PC-3 (cell line): ENCODE measurements around the gene NECAB2. TPM values are rescaled to one million over a fixed set of nuclear protein-coding genes. Genes with fewer than 3 reads are reported as not detected.

Source experiments
- ATAC-seq: fragments of 200-7000 bp; cut with Tn5 transposase; 2 replicates; pipeline ENCODE4 v1.9.1; 2020; ENCODE audit warnings: mild to moderate bottlenecking, moderate library complexity
- BruUV-seq: library from RNA; stranded (reverse); fragments of 400-500 nt; replicated peaks from 2 replicates; lab custom pipeline; 2021; lab: Mats Ljungman, UMichigan
- CTCF ChIA-PET: fragments of 300-600 bp; sonication (Branson Sonifier 250); formaldehyde crosslinking; loops from one replicate; lab custom pipeline; 2022; ENCODE audit warnings: antibody characterized with exemption; lab: Charles Lee
- POLR2A ChIA-PET: fragments of 300-600 bp; sonication (Branson Sonifier 250); formaldehyde crosslinking; loops from one replicate; lab custom pipeline; 2022; ENCODE audit warnings: antibody characterized with exemption; ENCODE audit not compliant: unreplicated experiment; lab: Charles Lee
- DNase-seq: peaks from one replicate; pipeline ENCODE4 v3.0.0-alpha.2; 2015
- H2AFZ ChIP-seq: fragments of 300-600 bp; sonication (generic); 2 replicates; pipeline ENCODE4 v1.6.0; 2016; ENCODE audit warnings: antibody characterized with exemption, low read length
- H3F3A ChIP-seq: fragments of 300-600 bp; sonication (generic); one replicate; pipeline ENCODE4 v1.6.0; 2017; ENCODE audit warnings: antibody characterized with exemption, low read length, control low read depth, mild to moderate bottlenecking; ENCODE audit not compliant: unreplicated experiment
- H3K27ac ChIP-seq: fragments of 300-600 bp; sonication (generic); 2 replicates; pipeline ENCODE4 v1.5.1; 2016; ENCODE audit warnings: mild to moderate bottlenecking, low read length
- H3K27me3 ChIP-seq: fragments of 300-600 bp; sonication (generic); 2 replicates; pipeline ENCODE4 v1.6.1; 2016; ENCODE audit warnings: low read length, mixed read lengths
- H3K36me3 ChIP-seq: fragments of 300-600 bp; sonication (generic); 2 replicates; pipeline ENCODE4 v1.6.1; 2016; ENCODE audit warnings: low read depth, mixed run types, low read length, mixed read lengths
- H3K4me1 ChIP-seq: fragments of 300-600 bp; sonication (generic); 2 replicates; pipeline ENCODE4 v1.5.1; 2016; ENCODE audit warnings: low read length; ENCODE audit not compliant: insufficient read depth
- H3K4me2 ChIP-seq: fragments of 300-600 bp; sonication (generic); 2 replicates; pipeline ENCODE4 v1.6.0; 2016; ENCODE audit warnings: low read length
- H3K4me3 ChIP-seq: fragments of 300-600 bp; sonication (generic); 2 replicates; pipeline ENCODE4 v1.5.1; 2016; ENCODE audit warnings: mild to moderate bottlenecking, low read length, mixed read lengths
- H3K79me2 ChIP-seq: fragments of 300-600 bp; sonication (generic); 2 replicates; pipeline ENCODE4 v1.6.1; 2017; ENCODE audit warnings: low read length, mixed read lengths
- H3K9ac ChIP-seq: fragments of 300-600 bp; sonication (generic); 2 replicates; pipeline ENCODE4 v1.6.0; 2016; ENCODE audit warnings: mild to moderate bottlenecking, low read length
- H3K9me2 ChIP-seq: fragments of 300-600 bp; sonication (generic); replicated peaks from 2 replicates; pipeline ENCODE4 v1.6.1; 2016; ENCODE audit warnings: mixed run types, low read length, mixed read lengths
- H3K9me3 ChIP-seq: fragments of 300-600 bp; sonication (generic); 2 replicates; pipeline ENCODE4 v1.6.1; 2016; ENCODE audit warnings: low read length, mixed read lengths
- H4K20me1 ChIP-seq: fragments of 300-600 bp; sonication (generic); 2 replicates; pipeline ENCODE4 v1.6.1; 2016; ENCODE audit warnings: low read length, mixed read lengths
- EZH2 ChIP-seq: fragments of 300-600 bp; sonication (generic); IDR thresholded peaks from one replicate; pipeline ENCODE4 v1.6.1; 2017; ENCODE audit warnings: antibody characterized with exemption, mild to moderate bottlenecking, low read length; ENCODE audit not compliant: unreplicated experiment
- EZH2phosphoT487 ChIP-seq: fragments of 300-600 bp; sonication (generic); IDR thresholded peaks from 2 replicates; pipeline ENCODE4 v1.6.1; 2018; ENCODE audit warnings: mild to moderate bottlenecking, antibody characterized with exemption, low read length, borderline replicate concordance
- intact Hi-C: fragments of 100-400 bp; cut with micrococcal nuclease; formaldehyde crosslinking; loops from 2 replicates; pipeline ENCODE4 v1.9.0; 2023
- total RNA-seq: library from RNA; depleted of rRNA; stranded (reverse); fragments of >200 nt; gene quantifications from 2 replicates; pipeline ENCODE4 v1.2.3, GENCODE V29; 2014
- TF ChIP-seq, protein P1 (sequence below): fragments of 300-600 bp; sonication (generic); conservative IDR thresholded peaks from 2 replicates; pipeline ENCODE4 v1.5.1; 2017; ENCODE audit warnings: antibody characterized with exemption, low read depth, mild to moderate bottlenecking, low read length

NECAB2 gene
- total RNA-seq, 1 experiment from 2014 or later, result 0.22 TPM

DNA sequence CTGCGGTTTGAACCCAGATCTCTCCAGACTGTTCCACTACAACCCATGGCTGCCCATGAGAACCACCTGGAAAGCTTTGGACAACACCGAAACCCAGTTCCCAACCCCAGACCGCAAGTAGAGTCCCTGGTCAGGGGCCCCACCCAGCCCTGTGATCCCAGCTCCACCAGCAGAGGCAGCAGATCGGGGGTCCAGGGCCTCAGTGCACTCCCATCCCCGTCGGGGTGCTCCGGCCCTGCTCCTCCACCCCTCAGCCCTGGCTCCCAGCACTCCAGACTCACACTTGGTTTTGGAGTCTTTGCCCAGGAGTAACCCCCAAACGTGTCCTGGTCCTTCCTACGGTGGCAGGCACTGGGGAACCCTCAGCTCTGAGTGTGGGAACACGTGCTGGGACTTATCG is 35.7 kb upstream of the NECAB2 start:
- Histone ChIP-seq H3K9me2 (no peaks in the 10 kb centered on the region), H3K27me3 (no peaks in the 10 kb centered on the region), H3K4me1 (peaks cover 4% of the 10 kb centered on the region), H3K4me3 (no peak overlapping the region), H3F3A (no peaks in the 10 kb centered on the region), H3K9me3 (no peaks in the 10 kb centered on the region), H3K4me2 (no peak overlapping the region), H4K20me1 (no peaks in the 10 kb centered on the region), H2AFZ (no peak overlapping the region), H3K9ac (no peak overlapping the region), H3K79me2 (no peaks in the 10 kb centered on the region), H3K36me3 (no peaks in the 10 kb centered on the region), H3K27ac (no peak overlapping the region)
- ChIA-PET POLR2A (no interaction called here), CTCF (no interaction called here)
- DNase-seq (no peak), ATAC-seq (no peak)
- intact Hi-C loops, result no loop called here
- no TSS peak for BruUV-seq
- no peak for TF ChIP-seq EZH2
- no peak for TF ChIP-seq EZH2phosphoT487
- TF ChIP-seq, protein P1, sequence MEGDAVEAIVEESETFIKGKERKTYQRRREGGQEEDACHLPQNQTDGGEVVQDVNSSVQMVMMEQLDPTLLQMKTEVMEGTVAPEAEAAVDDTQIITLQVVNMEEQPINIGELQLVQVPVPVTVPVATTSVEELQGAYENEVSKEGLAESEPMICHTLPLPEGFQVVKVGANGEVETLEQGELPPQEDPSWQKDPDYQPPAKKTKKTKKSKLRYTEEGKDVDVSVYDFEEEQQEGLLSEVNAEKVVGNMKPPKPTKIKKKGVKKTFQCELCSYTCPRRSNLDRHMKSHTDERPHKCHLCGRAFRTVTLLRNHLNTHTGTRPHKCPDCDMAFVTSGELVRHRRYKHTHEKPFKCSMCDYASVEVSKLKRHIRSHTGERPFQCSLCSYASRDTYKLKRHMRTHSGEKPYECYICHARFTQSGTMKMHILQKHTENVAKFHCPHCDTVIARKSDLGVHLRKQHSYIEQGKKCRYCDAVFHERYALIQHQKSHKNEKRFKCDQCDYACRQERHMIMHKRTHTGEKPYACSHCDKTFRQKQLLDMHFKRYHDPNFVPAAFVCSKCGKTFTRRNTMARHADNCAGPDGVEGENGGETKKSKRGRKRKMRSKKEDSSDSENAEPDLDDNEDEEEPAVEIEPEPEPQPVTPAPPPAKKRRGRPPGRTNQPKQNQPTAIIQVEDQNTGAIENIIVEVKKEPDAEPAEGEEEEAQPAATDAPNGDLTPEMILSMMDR, result no peak

DNA sequence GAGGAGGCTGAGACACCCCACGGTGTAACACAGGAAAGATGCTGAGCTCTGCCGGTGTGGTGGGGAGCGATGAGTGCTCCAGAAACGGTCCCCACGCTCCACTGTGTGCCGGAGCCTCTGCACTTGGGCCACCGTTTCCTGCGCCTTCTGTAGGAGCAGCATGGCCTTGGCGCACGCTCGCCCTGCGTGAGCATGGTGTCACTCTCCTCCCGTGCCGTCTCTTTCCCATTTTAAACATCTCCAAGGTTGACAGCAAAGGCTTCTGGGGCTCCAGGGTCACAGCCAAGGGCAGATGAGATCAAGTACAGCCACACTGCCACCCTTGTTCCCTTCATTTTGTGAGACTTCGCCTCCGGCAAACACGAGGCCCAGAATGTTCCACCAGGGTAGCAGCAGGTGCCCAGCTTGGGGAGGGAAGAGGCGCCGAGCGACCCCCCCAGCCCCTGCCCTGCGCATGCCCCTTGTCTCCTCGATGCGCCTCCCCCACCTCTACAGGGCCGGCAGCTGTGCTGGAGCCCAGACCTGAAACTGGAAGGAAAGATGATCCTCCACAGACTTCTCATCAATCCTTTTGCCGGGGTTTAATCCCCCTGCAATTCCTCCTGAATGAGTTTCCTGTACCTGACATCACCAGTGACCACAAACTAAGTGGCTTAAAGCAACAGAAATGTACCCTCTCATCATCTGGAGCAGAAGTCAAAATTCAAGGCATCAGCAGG is 34.9 kb upstream of the NECAB2 start:
- CTCF ChIA-PET, result no interaction called here
- POLR2A ChIA-PET, result no interaction called here

More for the DNA sequence above, 34.9 kb upstream of the NECAB2 start:
- Histone ChIP-seq H3F3A (no peaks in the 10 kb centered on the region), H3K9me2 (no peaks in the 10 kb centered on the region), H2AFZ (no peak overlapping the region), H3K27ac (no peak overlapping the region), H3K9ac (no peak overlapping the region), H3K4me2 (no peak overlapping the region), H3K79me2 (no peaks in the 10 kb centered on the region), H3K4me1 (no peaks in the 10 kb centered on the region), H3K27me3 (no peaks in the 10 kb centered on the region), H3K4me3 (no peak overlapping the region), H4K20me1 (no peaks in the 10 kb centered on the region), H3K9me3 (no peaks in the 10 kb centered on the region), H3K36me3 (no peaks in the 10 kb centered on the region)
- intact Hi-C loops, result no loop called here
- no TSS peak for BruUV-seq
- ATAC-seq (no peak), DNase-seq (no peak)
- TF ChIP-seq EZH2phosphoT487 (no peak), EZH2 (no peak)
- TF ChIP-seq, protein P1, result no peak
